ENCODE measurements around the gene GCDH.
"Not testable (repeated sequence)": the region's sequence is repeated elsewhere in the genome, so short reads cannot be mapped to it uniquely, and the experiment has no call there.

GCDH gene

GRCh38 chr19:12890787-12891552, at the start of gene GCDH:
TSS of gene GCDH (plus strand) at chr19:12891160. CDS start at chr19:12891305, 145 bp downstream.
- H3K27ac ChIP-seq, result peak within 1 kb of the TSS; percentile 66
- TF ChIP-seq CTCF (conservative IDR thresholded peaks at IDR 0.05) (no peak), ZFX (IDR thresholded peaks at IDR 0.05) (0 out of 2 replicates have a peak, but pooled peaks have one; percentile 11)

- TF ChIP-seq ZFX (IDR thresholded peaks at IDR 0.05) (no peak), CTCF (conservative IDR thresholded peaks at IDR 0.05) (no peak)
- no peak overlapping the region for H3K27ac ChIP-seq
These were observed 48.4 kb upstream of the GCDH start for GRCh38 chr19:12842511-12842910.

DNA sequence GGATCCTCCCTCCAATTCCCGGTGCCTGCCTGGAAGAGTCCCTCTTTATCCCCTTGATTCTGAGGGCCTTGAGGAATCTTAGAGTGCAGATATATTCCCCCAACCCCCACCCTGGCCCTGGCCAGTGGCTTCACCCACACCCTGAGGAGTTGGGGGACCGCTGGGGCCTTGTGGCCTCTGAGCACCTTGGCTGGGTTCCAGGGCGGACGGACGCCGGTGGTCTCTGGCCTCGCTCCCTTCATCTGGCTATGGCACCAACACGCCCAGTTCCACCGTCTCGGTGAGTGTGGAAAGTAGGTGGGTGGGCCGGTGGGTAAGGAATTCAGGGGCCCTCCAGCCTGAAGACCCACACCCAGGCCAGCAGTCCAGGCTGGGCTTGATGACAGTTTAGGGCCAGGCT, 47.6 kb upstream of the GCDH start:
- H3K27ac ChIP-seq, result no peak overlapping the region
- TF ChIP-seq CTCF (conservative IDR thresholded peaks at IDR 0.05) (no peak), ZFX (IDR thresholded peaks at IDR 0.05) (no peak)

GRCh38 chr19:12843999-12844732, 46.8 kb upstream of the GCDH start:
- TF ChIP-seq CTCF (conservative IDR thresholded peaks at IDR 0.05), result no peak
- TF ChIP-seq ZFX (IDR thresholded peaks at IDR 0.05), result no peak
- no peak overlapping the region for H3K27ac ChIP-seq

DNA sequence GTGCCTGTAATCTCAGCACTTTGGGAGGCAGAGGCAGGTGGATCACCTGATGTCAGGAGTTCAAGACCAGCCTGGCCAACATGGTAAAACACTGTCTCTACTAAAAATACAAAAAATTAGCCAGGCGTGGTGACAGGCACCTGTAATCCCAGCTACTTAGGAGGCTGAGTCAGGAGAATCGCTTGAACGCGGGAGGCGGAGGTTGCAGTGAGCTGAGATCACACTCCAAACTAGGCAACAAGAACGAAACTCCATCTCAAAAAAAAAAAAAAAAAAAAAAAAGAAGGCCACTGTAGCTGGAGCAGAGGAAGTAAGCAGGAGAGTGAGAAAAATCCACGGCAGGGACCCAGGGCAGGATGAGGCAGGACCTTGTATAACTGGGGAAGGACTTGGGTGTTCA, 44.3 kb upstream of the GCDH start:
- H3K27ac ChIP-seq, result not testable (repeated sequence)

- peak; percentile 100 for TF ChIP-seq CTCF (conservative IDR thresholded peaks at IDR 0.05)
- TF ChIP-seq ZFX (IDR thresholded peaks at IDR 0.05), result no peak
- no peak overlapping the region for H3K27ac ChIP-seq
These were observed 43.5 kb upstream of the GCDH start for GRCh38 chr19:12847159-12848139.

- H3K27ac ChIP-seq, result no peak overlapping the region
- TF ChIP-seq ZFX (IDR thresholded peaks at IDR 0.05) (no peak), CTCF (conservative IDR thresholded peaks at IDR 0.05) (no peak)
These were observed 34.3 kb upstream of the GCDH start for GRCh38 chr19:12856653-12857052.
